GM18498 (cell line): Measurements from ENCODE around the gene DUSP2.

Source experiments
- ATAC-seq: cut with Tn5 transposase; IDR thresholded peaks from one replicate; pipeline ENCODE4 v1.9.1; 2021; ENCODE audit warnings: mild to moderate bottlenecking, moderate library complexity; ENCODE audit not compliant: unreplicated experiment

DUSP2 gene

GRCh38 chr2:96135171-96135570, 10.1 kb downstream of the DUSP2 start:
- no peak for ATAC-seq

- ATAC-seq, result no peak
Measured at GRCh38 chr2:96134421-96134820, 10.8 kb downstream of the DUSP2 start.

GRCh38 chr2:96131813-96132745, 13.2 kb downstream of the DUSP2 start:
- no peak for ATAC-seq

GRCh38 chr2:96131152-96131812, 14.0 kb downstream of the DUSP2 start:
- no peak for ATAC-seq

GRCh38 chr2:96130483-96130882, 14.8 kb downstream of the DUSP2 start:
- no peak for ATAC-seq

- ATAC-seq, result no peak
Measured at GRCh38 chr2:96129528-96130120, 15.6 kb downstream of the DUSP2 start.

GRCh38 chr2:96128456-96128855, 16.8 kb downstream of the DUSP2 start:
- no peak for ATAC-seq

GRCh38 chr2:96124406-96125265, 20.6 kb downstream of the DUSP2 start:
- no peak for ATAC-seq

GRCh38 chr2:96123936-96124335, 21.3 kb downstream of the DUSP2 start:
- ATAC-seq, result no peak

- no peak for ATAC-seq
Measured at GRCh38 chr2:96123290-96123689, 21.9 kb downstream of the DUSP2 start.

GRCh38 chr2:96122391-96122790, 22.8 kb downstream of the DUSP2 start:
- no peak for ATAC-seq

- no peak for ATAC-seq
Measured at GRCh38 chr2:96121414-96121813, 23.8 kb downstream of the DUSP2 start.

- ATAC-seq, result no peak
Measured at GRCh38 chr2:96120991-96121390, 24.2 kb downstream of the DUSP2 start.

- no peak for ATAC-seq
Measured at GRCh38 chr2:96120091-96120720, 25.0 kb downstream of the DUSP2 start.

GRCh38 chr2:96119389-96119751, 25.9 kb downstream of the DUSP2 start:
- ATAC-seq, result no peak

GRCh38 chr2:96118698-96119388, 26.4 kb downstream of the DUSP2 start:
- ATAC-seq, result no peak

GRCh38 chr2:96117701-96118588, 27.3 kb downstream of the DUSP2 start:
- ATAC-seq, result no peak

GRCh38 chr2:96116879-96117533, 28.2 kb downstream of the DUSP2 start:
- ATAC-seq, result peak; percentile 79
